ENCODE measurements around the gene TEN1.

DNA sequence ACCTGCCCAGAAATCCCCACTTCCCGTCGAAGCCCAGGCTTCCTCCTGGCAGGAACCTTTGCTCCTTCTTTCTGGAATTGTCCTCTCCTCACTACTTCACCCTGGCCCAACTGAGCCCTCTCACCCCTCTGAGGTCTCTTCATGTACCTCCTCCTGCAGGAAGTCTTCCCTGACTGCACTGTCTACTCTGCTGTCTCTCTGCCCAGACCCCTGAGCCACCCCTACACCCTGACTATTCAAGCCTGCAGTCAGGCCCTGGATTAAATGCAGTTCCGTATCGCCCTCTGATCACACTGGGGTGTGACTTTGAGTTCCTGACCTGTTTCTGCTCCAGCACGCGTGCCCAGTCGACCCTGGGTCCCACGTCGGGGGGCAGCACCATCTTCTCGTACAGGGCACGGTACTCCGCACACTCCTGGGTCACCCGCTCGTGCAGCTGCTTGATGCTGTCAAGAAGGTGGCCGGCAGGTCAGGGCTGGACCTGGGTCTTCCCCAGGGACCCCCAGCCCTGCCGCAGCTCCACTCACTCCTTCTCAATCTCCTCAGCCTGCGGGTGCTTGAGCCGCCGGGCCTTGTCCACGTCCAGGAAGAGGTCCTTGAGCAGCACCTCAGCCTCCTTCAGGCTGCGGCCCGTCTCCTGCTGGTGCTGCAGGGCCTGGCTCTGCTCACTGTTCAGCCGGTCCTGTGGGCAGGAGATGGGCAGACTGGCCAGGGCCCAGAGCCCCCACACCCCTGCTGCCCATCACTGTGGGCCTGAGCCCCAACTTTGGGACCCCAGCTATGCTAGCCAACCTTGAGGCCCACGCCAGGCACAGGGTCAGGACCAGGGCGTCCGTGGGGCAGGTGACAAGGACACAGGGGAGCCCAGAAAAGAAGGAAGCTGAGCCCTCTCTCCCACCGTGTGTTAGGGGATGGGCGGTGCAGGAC is 44.2 kb downstream of the TEN1 start:
- TF ChIP-seq, protein P1, sequence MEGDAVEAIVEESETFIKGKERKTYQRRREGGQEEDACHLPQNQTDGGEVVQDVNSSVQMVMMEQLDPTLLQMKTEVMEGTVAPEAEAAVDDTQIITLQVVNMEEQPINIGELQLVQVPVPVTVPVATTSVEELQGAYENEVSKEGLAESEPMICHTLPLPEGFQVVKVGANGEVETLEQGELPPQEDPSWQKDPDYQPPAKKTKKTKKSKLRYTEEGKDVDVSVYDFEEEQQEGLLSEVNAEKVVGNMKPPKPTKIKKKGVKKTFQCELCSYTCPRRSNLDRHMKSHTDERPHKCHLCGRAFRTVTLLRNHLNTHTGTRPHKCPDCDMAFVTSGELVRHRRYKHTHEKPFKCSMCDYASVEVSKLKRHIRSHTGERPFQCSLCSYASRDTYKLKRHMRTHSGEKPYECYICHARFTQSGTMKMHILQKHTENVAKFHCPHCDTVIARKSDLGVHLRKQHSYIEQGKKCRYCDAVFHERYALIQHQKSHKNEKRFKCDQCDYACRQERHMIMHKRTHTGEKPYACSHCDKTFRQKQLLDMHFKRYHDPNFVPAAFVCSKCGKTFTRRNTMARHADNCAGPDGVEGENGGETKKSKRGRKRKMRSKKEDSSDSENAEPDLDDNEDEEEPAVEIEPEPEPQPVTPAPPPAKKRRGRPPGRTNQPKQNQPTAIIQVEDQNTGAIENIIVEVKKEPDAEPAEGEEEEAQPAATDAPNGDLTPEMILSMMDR (IDR thresholded peaks at IDR 0.05; ENCODE audit: insufficient read depth, low read length) = no peak
- TF ChIP-seq, protein P2, sequence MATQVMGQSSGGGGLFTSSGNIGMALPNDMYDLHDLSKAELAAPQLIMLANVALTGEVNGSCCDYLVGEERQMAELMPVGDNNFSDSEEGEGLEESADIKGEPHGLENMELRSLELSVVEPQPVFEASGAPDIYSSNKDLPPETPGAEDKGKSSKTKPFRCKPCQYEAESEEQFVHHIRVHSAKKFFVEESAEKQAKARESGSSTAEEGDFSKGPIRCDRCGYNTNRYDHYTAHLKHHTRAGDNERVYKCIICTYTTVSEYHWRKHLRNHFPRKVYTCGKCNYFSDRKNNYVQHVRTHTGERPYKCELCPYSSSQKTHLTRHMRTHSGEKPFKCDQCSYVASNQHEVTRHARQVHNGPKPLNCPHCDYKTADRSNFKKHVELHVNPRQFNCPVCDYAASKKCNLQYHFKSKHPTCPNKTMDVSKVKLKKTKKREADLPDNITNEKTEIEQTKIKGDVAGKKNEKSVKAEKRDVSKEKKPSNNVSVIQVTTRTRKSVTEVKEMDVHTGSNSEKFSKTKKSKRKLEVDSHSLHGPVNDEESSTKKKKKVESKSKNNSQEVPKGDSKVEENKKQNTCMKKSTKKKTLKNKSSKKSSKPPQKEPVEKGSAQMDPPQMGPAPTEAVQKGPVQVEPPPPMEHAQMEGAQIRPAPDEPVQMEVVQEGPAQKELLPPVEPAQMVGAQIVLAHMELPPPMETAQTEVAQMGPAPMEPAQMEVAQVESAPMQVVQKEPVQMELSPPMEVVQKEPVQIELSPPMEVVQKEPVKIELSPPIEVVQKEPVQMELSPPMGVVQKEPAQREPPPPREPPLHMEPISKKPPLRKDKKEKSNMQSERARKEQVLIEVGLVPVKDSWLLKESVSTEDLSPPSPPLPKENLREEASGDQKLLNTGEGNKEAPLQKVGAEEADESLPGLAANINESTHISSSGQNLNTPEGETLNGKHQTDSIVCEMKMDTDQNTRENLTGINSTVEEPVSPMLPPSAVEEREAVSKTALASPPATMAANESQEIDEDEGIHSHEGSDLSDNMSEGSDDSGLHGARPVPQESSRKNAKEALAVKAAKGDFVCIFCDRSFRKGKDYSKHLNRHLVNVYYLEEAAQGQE (IDR thresholded peaks at IDR 0.05; ENCODE audit: insufficient replicate concordance, low read depth) = no peak
